Measurements from ENCODE around the gene OGFR.

DNA sequence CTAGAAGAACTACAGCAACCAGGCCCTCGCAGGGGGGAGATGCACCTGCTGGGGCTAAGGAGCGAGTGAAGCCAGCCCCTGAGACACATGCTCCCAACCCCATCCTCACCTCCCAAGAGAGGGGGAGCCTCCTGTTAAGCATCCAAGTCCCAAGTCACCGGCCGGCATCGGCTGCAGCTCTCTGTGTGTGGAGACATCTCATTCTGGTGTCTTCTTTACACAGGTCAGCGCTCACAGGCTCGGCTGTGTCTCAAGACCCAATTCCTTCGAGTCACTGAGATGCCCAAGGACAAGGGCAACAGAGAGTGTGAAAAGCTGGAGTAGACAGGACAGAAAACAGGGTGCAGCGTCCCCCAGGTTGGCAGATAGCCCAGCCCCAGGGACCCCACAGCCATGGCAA is 29.4 kb upstream of the OGFR start:
- TF ChIP-seq CTCF (IDR thresholded peaks at IDR 0.05) = no peak
- TF ChIP-seq SIN3A (IDR thresholded peaks at IDR 0.05; ENCODE audit: borderline replicate concordance, insufficient read depth, low read depth, low read length) = no peak
- no peak for TF ChIP-seq TCF7L2 (IDR thresholded peaks at IDR 0.05; ENCODE audit: low read depth, low read length)
- no peak for TF ChIP-seq POLR2AphosphoS5 (IDR thresholded peaks at IDR 0.05; ENCODE audit: low read depth, low read length)
- TF ChIP-seq, protein P1, sequence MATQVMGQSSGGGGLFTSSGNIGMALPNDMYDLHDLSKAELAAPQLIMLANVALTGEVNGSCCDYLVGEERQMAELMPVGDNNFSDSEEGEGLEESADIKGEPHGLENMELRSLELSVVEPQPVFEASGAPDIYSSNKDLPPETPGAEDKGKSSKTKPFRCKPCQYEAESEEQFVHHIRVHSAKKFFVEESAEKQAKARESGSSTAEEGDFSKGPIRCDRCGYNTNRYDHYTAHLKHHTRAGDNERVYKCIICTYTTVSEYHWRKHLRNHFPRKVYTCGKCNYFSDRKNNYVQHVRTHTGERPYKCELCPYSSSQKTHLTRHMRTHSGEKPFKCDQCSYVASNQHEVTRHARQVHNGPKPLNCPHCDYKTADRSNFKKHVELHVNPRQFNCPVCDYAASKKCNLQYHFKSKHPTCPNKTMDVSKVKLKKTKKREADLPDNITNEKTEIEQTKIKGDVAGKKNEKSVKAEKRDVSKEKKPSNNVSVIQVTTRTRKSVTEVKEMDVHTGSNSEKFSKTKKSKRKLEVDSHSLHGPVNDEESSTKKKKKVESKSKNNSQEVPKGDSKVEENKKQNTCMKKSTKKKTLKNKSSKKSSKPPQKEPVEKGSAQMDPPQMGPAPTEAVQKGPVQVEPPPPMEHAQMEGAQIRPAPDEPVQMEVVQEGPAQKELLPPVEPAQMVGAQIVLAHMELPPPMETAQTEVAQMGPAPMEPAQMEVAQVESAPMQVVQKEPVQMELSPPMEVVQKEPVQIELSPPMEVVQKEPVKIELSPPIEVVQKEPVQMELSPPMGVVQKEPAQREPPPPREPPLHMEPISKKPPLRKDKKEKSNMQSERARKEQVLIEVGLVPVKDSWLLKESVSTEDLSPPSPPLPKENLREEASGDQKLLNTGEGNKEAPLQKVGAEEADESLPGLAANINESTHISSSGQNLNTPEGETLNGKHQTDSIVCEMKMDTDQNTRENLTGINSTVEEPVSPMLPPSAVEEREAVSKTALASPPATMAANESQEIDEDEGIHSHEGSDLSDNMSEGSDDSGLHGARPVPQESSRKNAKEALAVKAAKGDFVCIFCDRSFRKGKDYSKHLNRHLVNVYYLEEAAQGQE (IDR thresholded peaks at IDR 0.05; ENCODE audit: insufficient read depth in 1 of 2, low read depth in 2 of 2, low read length in 1 of 2) = no peak
